ENCODE measurements around the gene CCL15. TPM values are rescaled to one million over a fixed set of nuclear protein-coding genes. Genes with fewer than 3 reads are reported as not detected.

CCL15 gene
- total RNA-seq, 2 experiments from 2014 or later: not detected

DNA sequence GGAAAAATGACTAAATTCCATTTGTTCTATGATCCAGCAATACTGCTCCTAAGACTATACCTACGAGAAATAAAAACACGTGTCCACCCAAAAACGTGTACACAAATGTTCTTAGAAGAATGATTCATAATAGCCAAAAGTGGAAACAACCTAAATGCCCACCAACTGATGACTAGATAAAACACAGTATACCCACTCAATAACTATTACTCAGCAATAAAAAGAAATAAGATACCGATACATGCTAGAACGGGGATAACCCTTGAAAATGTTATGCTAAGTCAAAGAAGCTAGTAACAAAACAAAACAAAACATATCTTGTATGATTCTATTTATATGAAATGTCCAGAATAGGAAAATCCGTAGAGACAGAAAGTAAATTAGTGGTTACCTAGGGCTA is 37.7 kb downstream of the CCL15 start:
- POLR2A ChIA-PET: no interaction called here

GRCh38 chr17:35953720-35954119 is 47.6 kb downstream of the CCL15 start:
- H3K4me1 Mint-ChIP-seq: no peaks in the 10 kb centered on the region
- no peaks in the 10 kb centered on the region for H3K9me3 Mint-ChIP-seq
- POLR2A ChIA-PET: no interaction called here
- no peak for DNase-seq
- H3K4me3 Mint-ChIP-seq: no peak overlapping the region
- H3K27ac Mint-ChIP-seq: no peak overlapping the region
- H3K36me3 Mint-ChIP-seq (ENCODE audit: low read depth): no peaks in the 10 kb centered on the region
- CTCF ChIA-PET: no interaction called here
- H3K27me3 Mint-ChIP-seq: peaks cover 39% of the 10 kb centered on the region

More for the DNA sequence above, 37.7 kb downstream of the CCL15 start:
- no peaks in the 10 kb centered on the region for H3K36me3 Mint-ChIP-seq (ENCODE audit: low read depth)
- peaks cover 21% of the 10 kb centered on the region for H3K27me3 Mint-ChIP-seq
- no peaks in the 10 kb centered on the region for H3K9me3 Mint-ChIP-seq
- CTCF ChIA-PET: no interaction called here
- no peak overlapping the region for H3K4me3 Mint-ChIP-seq
- no peak for DNase-seq
- no peak overlapping the region for H3K27ac Mint-ChIP-seq
- H3K4me1 Mint-ChIP-seq: no peaks in the 10 kb centered on the region

DNA sequence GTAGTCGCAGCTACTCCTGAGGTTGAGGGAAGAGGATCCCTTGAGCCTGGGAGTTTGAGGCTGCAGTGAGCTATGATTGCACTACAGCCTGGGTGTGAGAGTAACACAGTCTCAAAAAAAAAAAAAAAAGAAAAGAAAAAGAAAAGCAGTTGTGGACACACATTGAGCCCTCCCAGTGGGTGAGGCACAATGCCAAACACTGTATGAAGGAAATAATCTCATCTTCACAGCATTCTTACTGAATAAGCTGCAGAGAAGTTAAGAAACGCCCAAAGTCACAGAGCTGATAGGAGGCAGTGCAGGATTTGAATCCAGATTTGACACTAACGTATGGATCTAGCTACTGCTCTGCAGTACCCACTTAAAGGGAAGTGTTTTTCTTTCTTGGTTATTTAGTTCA is 52.0 kb downstream of the CCL15 start:
- POLR2A ChIA-PET: no interaction called here
- peaks cover 19% of the 10 kb centered on the region for H3K27me3 Mint-ChIP-seq

GRCh38 chr17:35948092-35948491 is 53.3 kb downstream of the CCL15 start:
- ChIA-PET CTCF (interaction anchor here (0.6 to 1.2 kb wide), 4 partner anchors 28 to 1155 kb away, joined by 3 to 5 read pairs (median 3); no protein-coding TSS in a partner anchor), POLR2A (no interaction called here)
- peaks cover 5% of the 10 kb centered on the region for H3K4me1 Mint-ChIP-seq
- no peak overlapping the region for H3K27ac Mint-ChIP-seq
- no peak overlapping the region for H3K4me3 Mint-ChIP-seq
- no peak for DNase-seq
- peaks cover 12% of the 10 kb centered on the region for H3K27me3 Mint-ChIP-seq
- H3K36me3 Mint-ChIP-seq (ENCODE audit: low read depth): no peaks in the 10 kb centered on the region
- no peaks in the 10 kb centered on the region for H3K9me3 Mint-ChIP-seq

More for the DNA sequence above, 52.0 kb downstream of the CCL15 start:
- Mint-ChIP-seq H3K27ac (no peak overlapping the region), H3K9me3 (no peaks in the 10 kb centered on the region), H3K4me3 (no peak overlapping the region), H3K4me1 (peaks cover 5% of the 10 kb centered on the region), H3K36me3 (ENCODE audit: low read depth) (no peaks in the 10 kb centered on the region)
- CTCF ChIA-PET: no interaction called here
- no peak for DNase-seq

Other genes with a start within 250 kb of the CCL15 start
- not detected for gene GAS2L2, start 248.3 kb downstream of the CCL15 start, total RNA-seq
- gene C17orf50, start 240.7 kb downstream of the CCL15 start, total RNA-seq: not detected
- gene MMP28, start 205.9 kb downstream of the CCL15 start, total RNA-seq: not detected
- 100 to 1,000 TPM; 274 to 311 TPM for gene TAF15, start 192.1 kb downstream of the CCL15 start, total RNA-seq
- gene HEATR9, start 132.7 kb downstream of the CCL15 start, total RNA-seq: under 1 TPM; 0.17 to 0.27 TPM
- 10 to 100 TPM; 68.7 to 81.3 TPM for gene CCL5, start 121.2 kb downstream of the CCL15 start, total RNA-seq
- gene RDM1, start 70.8 kb downstream of the CCL15 start, total RNA-seq: 1 to 10 TPM; 7.0 to 7.9 TPM
- not detected for gene LYZL6, start 57.8 kb downstream of the CCL15 start, total RNA-seq
- not detected for gene CCL16, start 20.1 kb downstream of the CCL15 start, total RNA-seq
- gene CCL14, start 14.8 kb downstream of the CCL15 start, total RNA-seq: not detected
- gene CCL23, start 16.4 kb upstream of the CCL15 start, total RNA-seq: not detected
- not detected for gene CCL18, start 62.7 kb upstream of the CCL15 start, total RNA-seq
- gene CCL3, start 88.6 kb upstream of the CCL15 start, total RNA-seq: 1 to 10 TPM; 3.7 to 4.1 TPM
- 1 to 10 TPM; 2.8 to 3.9 TPM for gene CCL4, start 102.3 kb upstream of the CCL15 start, total RNA-seq
- 1 to 10 TPM; 2.4 to 3.3 TPM for gene TBC1D3B, start 175.1 kb upstream of the CCL15 start, total RNA-seq
- gene CCL3L1, start 195.2 kb upstream of the CCL15 start, total RNA-seq: not detected
- gene CCL4L2, start 209.5 kb upstream of the CCL15 start, total RNA-seq: not detected

All from activated CD4-positive, alpha-beta T cell treated with anti-CD3 and anti-CD28 coated beads, Interleukin-2, amount 10 ng/mL, durations not matched to agents 7 days and 5 days (primary cell).